HG03135 (cell line): ENCODE measurements around the gene RAB13.
"Not testable (repeated sequence)": the region's sequence is repeated elsewhere in the genome, so short reads cannot be mapped to it uniquely, and the experiment has no call there.

Source experiments
- ATAC-seq: cut with Tn5 transposase; IDR thresholded peaks from one replicate; pipeline ENCODE4 v1.9.1; 2021; ENCODE audit warnings: mild to moderate bottlenecking, moderate library complexity; ENCODE audit not compliant: unreplicated experiment

Gene RAB13

GRCh38 chr1:153985941-153986761 is at the start of gene RAB13:
Gene RAB13, minus strand, starts transcription at chr1:153986339. Its CDS starts 103 bp downstream, at chr1:153986236.
- no peak for ATAC-seq

- ATAC-seq, result not testable (repeated sequence)
Measured at GRCh38 chr1:154033697-154034096, 47.6 kb upstream of the RAB13 start.

- ATAC-seq, result no peak
Measured at GRCh38 chr1:154019940-154020339, 33.8 kb upstream of the RAB13 start.

- no peak for ATAC-seq
Measured at GRCh38 chr1:154019269-154019668, 33.1 kb upstream of the RAB13 start.

GRCh38 chr1:154014154-154014907 is 28.2 kb upstream of the RAB13 start:
- ATAC-seq, result no peak

- ATAC-seq, result not testable (repeated sequence)
Measured at GRCh38 chr1:154012543-154012942, 26.4 kb upstream of the RAB13 start.

- no peak for ATAC-seq
Measured at GRCh38 chr1:154012129-154012528, 26.0 kb upstream of the RAB13 start.

GRCh38 chr1:154006136-154006535 is 20.0 kb upstream of the RAB13 start:
- ATAC-seq, result no peak

- ATAC-seq, result no peak
Measured at GRCh38 chr1:154000420-154000819, 14.3 kb upstream of the RAB13 start.

- ATAC-seq, result not testable (repeated sequence)
Measured at GRCh38 chr1:153996882-153997281, 10.7 kb upstream of the RAB13 start.

GRCh38 chr1:153995640-153996039 is 9.5 kb upstream of the RAB13 start:
- ATAC-seq, result no peak

- no peak for ATAC-seq
Measured at GRCh38 chr1:153995202-153995601, 9.1 kb upstream of the RAB13 start.

GRCh38 chr1:153991806-153992205 is 5.7 kb upstream of the RAB13 start:
- ATAC-seq, result no peak

- no peak for ATAC-seq
Measured at GRCh38 chr1:153991151-153991630, 5.1 kb upstream of the RAB13 start.

GRCh38 chr1:153990468-153991150 is 4.5 kb upstream of the RAB13 start, which contains the start of gene RPS27:
Gene RPS27, plus strand, starts transcription at chr1:153990762. Its CDS starts 35 bp downstream, at chr1:153990797.
- peak; percentile 81 for ATAC-seq

- no peak for ATAC-seq
Measured at GRCh38 chr1:153987621-153988020, 1.5 kb upstream of the RAB13 start.

- no peak for ATAC-seq
Measured at GRCh38 chr1:153985341-153985912, 712 bp downstream of the RAB13 start.

- no peak for ATAC-seq
Measured at GRCh38 chr1:153984123-153984894, 1.8 kb downstream of the RAB13 start.

- not testable (repeated sequence) for ATAC-seq
Measured at GRCh38 chr1:153981735-153982134, 4.4 kb downstream of the RAB13 start.

- not testable (repeated sequence) for ATAC-seq
Measured at GRCh38 chr1:153979091-153979490, 7.0 kb downstream of the RAB13 start.
